Mucosa of rectum (tissue), 2 donors: ENCODE data around the gene NFIB.

ENCODE experiments used
- H3K27ac ChIP-seq, 2 donors: one replicate each; pipeline ENCODE4 v1.7.0; 2013; ENCODE audit warnings: inconsistent platforms in 2 of 2, low read depth in 2 of 2, low read length in 2 of 2
- H3K27me3 ChIP-seq, 2 donors: one replicate each; pipeline ENCODE4 v1.7.0; 2013; ENCODE audit warnings: low read length in 2 of 2; ENCODE audit not compliant: control insufficient read depth in 2 of 2, insufficient read depth in 2 of 2
- H3K36me3 ChIP-seq, 2 donors: one replicate each; pipeline ENCODE4 v1.7.0; 2013; ENCODE audit warnings: low read length in 2 of 2; ENCODE audit not compliant: control insufficient read depth in 2 of 2, insufficient read depth in 2 of 2
- H3K4me1 ChIP-seq, 2 donors: one replicate each; pipeline ENCODE4 v1.7.0; 2013; ENCODE audit warnings: low read length in 2 of 2, mild to moderate bottlenecking in 1 of 2; ENCODE audit not compliant: control insufficient read depth in 2 of 2, insufficient read depth in 2 of 2
- H3K4me3 ChIP-seq, 2 donors: one replicate each; pipeline ENCODE4 v1.7.0; 2013; ENCODE audit warnings: low read length in 2 of 2
- H3K9ac ChIP-seq, 2 donors: one replicate each; pipeline ENCODE4 v1.7.0; 2013; ENCODE audit warnings: low read length in 2 of 2, low read depth in 1 of 2, mild to moderate bottlenecking in 1 of 2
- H3K9me3 ChIP-seq, 2 donors: one replicate each; pipeline ENCODE4 v1.7.0; 2013; ENCODE audit warnings: low read length in 2 of 2; ENCODE audit not compliant: control insufficient read depth in 2 of 2
- donor health status: healthy.
- donor health status: Normal muscosa, but diverticular disease.

The NFIB gene

GRCh38 chr9:14236591-14236990 is 77.3 kb downstream of the NFIB start:
- Histone ChIP-seq H3K4me1 (no peaks in the 10 kb centered on the region), H3K9me3 (no peaks in the 10 kb centered on the region), H3K36me3 (no peaks in the 10 kb centered on the region), H3K4me3 (no peak overlapping the region), H3K27ac (no peak overlapping the region), H3K27me3 (no peaks in the 10 kb centered on the region), H3K9ac (no peak overlapping the region)

GRCh38 chr9:14232111-14232510 is 81.8 kb downstream of the NFIB start:
- H3K4me3 ChIP-seq, result no peak overlapping the region
- no peaks in the 10 kb centered on the region for H3K36me3 ChIP-seq
- H3K9ac ChIP-seq, result no peak overlapping the region
- H3K27me3 ChIP-seq, result no peaks in the 10 kb centered on the region
- H3K27ac ChIP-seq, result no peak overlapping the region
- no peaks in the 10 kb centered on the region for H3K9me3 ChIP-seq
- no peaks in the 10 kb centered on the region for H3K4me1 ChIP-seq

DNA sequence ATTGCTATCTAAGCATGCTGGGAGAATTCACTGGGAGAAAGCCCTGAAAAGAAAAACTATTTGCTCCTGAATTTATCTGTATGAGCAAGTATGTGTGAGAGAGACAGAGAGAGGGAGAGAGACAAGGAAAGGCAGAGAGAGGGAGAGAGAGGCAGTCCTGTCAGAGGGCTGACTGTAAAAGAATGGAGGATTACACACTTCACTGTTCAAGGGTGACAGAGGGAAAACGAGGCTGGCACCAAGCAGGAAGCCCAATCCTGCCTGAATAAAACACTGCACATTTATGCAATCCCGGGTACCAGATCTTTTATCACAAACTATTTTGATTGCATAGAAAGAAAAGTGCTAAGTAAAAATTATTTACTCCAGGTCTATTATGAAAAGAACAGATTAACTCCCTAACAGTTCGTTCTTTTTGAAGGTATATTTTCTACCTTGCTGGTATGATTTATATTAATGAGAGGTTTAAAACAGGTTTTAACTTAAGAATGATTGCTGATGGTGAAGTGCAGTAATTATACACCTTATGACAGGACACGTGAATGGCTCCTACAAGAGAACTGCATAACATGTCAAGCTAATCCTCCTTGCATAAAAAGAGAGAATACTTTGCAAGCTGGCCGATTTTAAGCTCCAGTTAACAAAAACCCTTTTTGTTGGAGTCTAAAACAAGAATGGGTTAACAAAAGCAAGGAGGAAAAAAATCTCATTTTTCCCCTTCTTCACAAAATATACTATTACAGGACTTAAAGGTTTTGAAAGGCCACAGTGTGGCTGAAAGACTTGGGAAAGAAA is 82.5 kb downstream of the NFIB start:
- H3K27ac ChIP-seq, result no peak overlapping the region
- no peaks in the 10 kb centered on the region for H3K4me1 ChIP-seq
- no peaks in the 10 kb centered on the region for H3K27me3 ChIP-seq
- H3K36me3 ChIP-seq, result no peaks in the 10 kb centered on the region
- no peak overlapping the region for H3K9ac ChIP-seq
- H3K9me3 ChIP-seq, result no peaks in the 10 kb centered on the region
- no peak overlapping the region for H3K4me3 ChIP-seq

DNA sequence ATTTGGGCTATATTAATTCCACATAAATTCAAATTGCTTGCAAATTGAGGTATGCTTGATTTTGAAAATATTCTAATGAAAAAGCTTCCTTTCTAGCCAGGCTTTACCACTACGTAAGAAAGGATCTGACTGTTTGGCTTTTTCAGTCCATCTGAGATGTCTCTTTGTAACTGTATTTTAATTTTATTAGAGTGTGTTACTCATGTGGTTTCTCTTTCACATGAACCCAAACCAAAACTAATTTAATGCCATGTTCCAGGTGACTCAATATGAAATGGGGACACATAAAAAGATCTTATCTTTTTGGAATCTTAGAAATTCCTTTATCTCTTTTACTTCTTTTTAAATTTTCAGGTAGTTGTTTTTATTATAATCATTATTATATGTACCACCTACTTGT is 85.3 kb downstream of the NFIB start:
- Histone ChIP-seq H3K36me3 (no peaks in the 10 kb centered on the region), H3K4me1 (no peaks in the 10 kb centered on the region), H3K27ac (no peak overlapping the region), H3K9me3 (no peaks in the 10 kb centered on the region), H3K9ac (no peak overlapping the region), H3K4me3 (no peak overlapping the region), H3K27me3 (no peaks in the 10 kb centered on the region)

DNA sequence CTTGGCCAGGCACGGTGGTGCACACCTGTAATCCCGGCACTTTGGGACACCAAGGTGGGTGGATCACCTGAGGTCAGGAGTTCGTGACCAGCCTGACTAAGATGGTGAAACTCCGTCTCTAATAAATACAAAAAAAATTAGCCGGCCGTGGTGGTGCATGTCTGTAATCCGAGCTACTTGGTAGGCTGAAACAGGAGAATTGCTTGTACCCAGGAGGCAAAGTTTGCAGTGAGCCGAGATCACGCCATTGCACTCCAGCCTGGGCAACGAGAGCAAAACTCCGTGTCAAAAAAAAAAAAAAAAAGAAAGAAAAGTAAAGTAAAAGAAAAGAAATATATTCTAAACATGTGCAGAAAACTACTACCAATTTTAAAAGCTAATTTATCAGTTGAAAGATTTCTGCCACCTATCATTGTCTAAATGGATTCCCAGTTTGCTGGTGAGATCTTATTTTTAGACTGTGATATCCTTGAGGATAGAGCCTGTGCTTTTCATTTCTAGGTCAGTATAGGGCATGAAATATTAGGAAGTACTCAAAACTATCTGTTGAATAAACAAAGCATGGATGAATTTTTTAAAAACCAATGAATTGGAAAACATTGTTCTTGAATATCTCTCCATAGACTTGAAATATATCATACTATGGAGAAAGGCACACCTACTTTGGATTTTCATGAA is 86.9 kb downstream of the NFIB start:
- no peaks in the 10 kb centered on the region for H3K4me1 ChIP-seq
- H3K9me3 ChIP-seq, result no peaks in the 10 kb centered on the region
- H3K36me3 ChIP-seq, result no peaks in the 10 kb centered on the region
- no peak overlapping the region for H3K4me3 ChIP-seq
- no peak overlapping the region for H3K9ac ChIP-seq
- no peak overlapping the region for H3K27ac ChIP-seq
- H3K27me3 ChIP-seq, result no peaks in the 10 kb centered on the region

DNA sequence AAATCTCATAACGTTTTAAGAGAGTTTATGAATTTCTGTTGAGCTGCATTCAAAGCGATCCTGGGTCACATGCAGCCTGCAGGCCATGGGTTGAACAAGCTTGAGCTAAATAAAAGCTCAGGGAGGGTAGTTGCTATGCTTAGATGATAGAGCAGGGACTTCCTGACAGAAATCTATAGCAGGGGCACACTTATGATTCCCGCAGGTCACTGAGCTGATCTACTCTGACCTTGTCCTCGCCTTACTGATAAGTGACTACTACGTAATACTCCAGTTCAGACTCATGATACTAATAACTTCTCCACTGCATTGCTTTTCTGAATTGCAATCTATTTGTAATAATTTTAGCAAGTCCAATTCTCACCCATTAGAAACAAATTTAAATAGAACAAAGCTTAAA is 90.9 kb downstream of the NFIB start:
- Histone ChIP-seq H3K27me3 (no peaks in the 10 kb centered on the region), H3K9ac (no peak overlapping the region), H3K4me1 (peaks cover 0 to 3% of the 10 kb centered on the region in 2 donors), H3K4me3 (no peak overlapping the region), H3K9me3 (no peaks in the 10 kb centered on the region), H3K27ac (no peak overlapping the region), H3K36me3 (no peaks in the 10 kb centered on the region)

GRCh38 chr9:14222149-14222835 is 91.6 kb downstream of the NFIB start:
- Histone ChIP-seq H3K4me3 (no peak overlapping the region), H3K27ac (no peak overlapping the region), H3K9ac (no peak overlapping the region), H3K27me3 (no peaks in the 10 kb centered on the region), H3K4me1 (peaks cover 0 to 3% of the 10 kb centered on the region in 2 donors), H3K36me3 (no peaks in the 10 kb centered on the region), H3K9me3 (no peaks in the 10 kb centered on the region)

GRCh38 chr9:14221558-14221957 is 92.4 kb downstream of the NFIB start:
- no peaks in the 10 kb centered on the region for H3K36me3 ChIP-seq
- no peaks in the 10 kb centered on the region for H3K27me3 ChIP-seq
- H3K4me1 ChIP-seq, result peaks cover 0 to 3% of the 10 kb centered on the region in 2 donors
- no peak overlapping the region for H3K27ac ChIP-seq
- no peaks in the 10 kb centered on the region for H3K9me3 ChIP-seq
- H3K4me3 ChIP-seq, result no peak overlapping the region
- no peak overlapping the region for H3K9ac ChIP-seq

- H3K9me3 ChIP-seq, result no peaks in the 10 kb centered on the region
- peaks cover 0 to 3% of the 10 kb centered on the region in 2 donors for H3K4me1 ChIP-seq
Observed at GRCh38 chr9:14221119-14221518, 92.8 kb downstream of the NFIB start.

DNA sequence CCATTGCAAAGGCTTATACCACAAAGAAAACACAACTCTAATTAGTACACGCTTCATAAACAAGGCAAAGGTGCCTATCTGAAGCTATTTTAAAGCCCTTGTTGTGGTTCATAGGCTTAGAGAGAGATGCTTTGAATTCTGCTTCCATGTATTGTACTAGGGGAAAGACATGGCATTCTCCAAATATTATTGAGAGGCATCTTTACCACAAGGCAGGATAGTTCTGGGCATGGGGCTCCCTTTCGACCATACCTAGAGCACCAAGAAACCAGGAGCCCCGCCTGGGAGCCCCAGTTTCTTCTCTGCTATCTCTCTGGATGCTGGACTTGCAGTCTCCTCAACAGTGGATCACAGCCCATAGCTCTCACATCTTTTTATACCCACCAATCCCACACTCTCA is 93.7 kb downstream of the NFIB start:
- no peaks in the 10 kb centered on the region for H3K27me3 ChIP-seq
- no peaks in the 10 kb centered on the region for H3K9me3 ChIP-seq
- H3K4me1 ChIP-seq, result peaks cover 0 to 3% of the 10 kb centered on the region in 2 donors
- H3K27ac ChIP-seq, result no peak overlapping the region
- H3K9ac ChIP-seq, result no peak overlapping the region
- H3K4me3 ChIP-seq, result no peak overlapping the region
- H3K36me3 ChIP-seq, result no peaks in the 10 kb centered on the region

More at GRCh38 chr9:14221119-14221518, 92.8 kb downstream of the NFIB start:
- Histone ChIP-seq H3K36me3 (no peaks in the 10 kb centered on the region), H3K4me3 (no peak overlapping the region), H3K27ac (no peak overlapping the region), H3K9ac (no peak overlapping the region), H3K27me3 (no peaks in the 10 kb centered on the region)
